DMS53 (cell line): ENCODE results near the gene ING4.
A peak's percentile ranks its signal among the peaks of the same experiment; 100 is the strongest.
"Not testable (repeated sequence)": the region's sequence is repeated elsewhere in the genome, so short reads cannot be mapped to it uniquely, and the experiment has no call there.

ENCODE experiments used
- DNase-seq: peaks from one replicate; lab custom pipeline; 2025; lab: John Stamatoyannopoulos, UW

ING4 gene

GRCh38 chr12:6662906-6663742 is at the start of gene ING4:
Gene ING4, minus strand, starts transcription at chr12:6663119. Its CDS starts 18 bp downstream, at chr12:6663101.
- DNase-seq, result peak; percentile 100

- DNase-seq, result no peak
Observed at GRCh38 chr12:6708960-6709394, 46.1 kb upstream of the ING4 start.

DNA sequence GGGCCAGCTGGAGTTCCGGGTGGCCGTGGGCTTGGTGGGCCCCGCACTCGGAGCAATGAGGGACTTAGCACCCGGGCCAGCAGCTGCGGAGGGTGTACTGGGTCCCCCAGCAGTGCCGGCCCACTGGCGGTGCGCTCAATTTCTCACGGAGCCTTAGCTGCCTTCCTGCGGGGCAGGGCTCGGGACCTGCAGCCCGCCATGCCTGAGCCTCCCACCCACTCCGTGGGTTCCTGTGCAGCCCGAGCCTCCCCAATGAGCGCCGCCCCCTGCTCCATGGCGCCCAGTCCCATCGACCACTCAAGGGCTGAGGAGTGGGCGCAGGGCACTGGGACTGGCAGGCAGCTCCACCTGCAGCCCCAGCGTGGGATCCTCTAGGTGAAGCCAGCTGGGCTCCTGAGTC is 45.4 kb upstream of the ING4 start:
- DNase-seq, result not testable (repeated sequence)

GRCh38 chr12:6703631-6704030 is 40.7 kb upstream of the ING4 start:
- DNase-seq, result peak; percentile 92

DNA sequence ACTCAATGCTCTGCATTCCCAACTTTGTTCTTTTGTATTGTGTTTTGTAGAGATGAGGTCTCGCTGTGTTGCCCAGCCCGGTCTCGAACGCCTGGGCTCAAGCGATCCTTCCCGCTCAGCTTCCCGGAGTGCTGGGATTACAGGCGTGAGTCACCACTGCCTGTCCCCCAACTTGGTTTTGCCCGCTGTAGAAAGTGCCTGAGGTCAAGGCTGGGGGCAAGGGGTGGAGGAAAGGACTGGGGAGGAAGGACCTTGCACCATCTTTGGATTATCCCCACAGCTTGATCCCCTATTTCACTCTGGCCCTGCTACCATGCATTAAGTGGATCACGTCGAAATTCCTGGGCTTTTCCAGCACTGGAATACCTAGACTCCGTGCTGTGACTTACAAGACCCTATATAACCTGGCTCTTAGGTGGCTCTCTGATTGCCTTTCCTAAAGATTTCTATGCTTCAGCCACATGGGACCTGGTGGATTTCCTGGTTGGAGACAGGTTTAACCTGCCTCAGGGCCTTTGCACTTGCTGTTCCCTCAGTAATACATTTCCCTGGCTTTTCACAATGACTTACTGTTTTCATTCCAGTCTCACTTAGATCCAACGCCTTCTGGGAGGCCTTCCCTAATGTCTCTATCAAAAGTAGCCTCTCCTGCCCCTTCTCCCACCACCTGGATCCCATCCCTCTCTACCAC is 38.3 kb upstream of the ING4 start:
- no peak for DNase-seq

DNA sequence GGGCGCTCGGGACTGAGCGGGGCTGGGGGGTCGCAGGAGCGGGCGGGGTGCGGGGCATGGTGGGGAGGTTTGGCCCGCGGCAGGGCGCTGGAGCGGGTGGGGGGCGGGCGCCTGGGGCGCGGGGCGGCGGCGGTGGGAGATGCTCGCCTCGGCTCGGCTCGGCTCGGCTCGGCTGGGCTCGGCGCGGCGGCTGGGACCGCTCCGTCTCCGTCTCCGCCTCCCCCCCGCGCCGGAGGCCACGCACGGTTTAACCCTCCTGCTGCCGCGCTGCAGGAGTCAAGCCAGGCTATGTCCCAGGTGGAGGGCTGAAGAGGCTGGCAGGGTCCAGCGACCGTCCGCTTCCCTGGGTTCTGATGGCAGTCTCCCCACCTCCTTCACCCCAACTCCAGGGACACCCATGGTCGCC is 37.7 kb upstream of the ING4 start, which contains the start of gene PIANP:
PIANP (minus strand) TSS at position 170 of the 406 bp plus-strand sequence. CDS start 2,754 bp downstream, outside the sequence.
- DNase-seq, result peak; percentile 72

DNA sequence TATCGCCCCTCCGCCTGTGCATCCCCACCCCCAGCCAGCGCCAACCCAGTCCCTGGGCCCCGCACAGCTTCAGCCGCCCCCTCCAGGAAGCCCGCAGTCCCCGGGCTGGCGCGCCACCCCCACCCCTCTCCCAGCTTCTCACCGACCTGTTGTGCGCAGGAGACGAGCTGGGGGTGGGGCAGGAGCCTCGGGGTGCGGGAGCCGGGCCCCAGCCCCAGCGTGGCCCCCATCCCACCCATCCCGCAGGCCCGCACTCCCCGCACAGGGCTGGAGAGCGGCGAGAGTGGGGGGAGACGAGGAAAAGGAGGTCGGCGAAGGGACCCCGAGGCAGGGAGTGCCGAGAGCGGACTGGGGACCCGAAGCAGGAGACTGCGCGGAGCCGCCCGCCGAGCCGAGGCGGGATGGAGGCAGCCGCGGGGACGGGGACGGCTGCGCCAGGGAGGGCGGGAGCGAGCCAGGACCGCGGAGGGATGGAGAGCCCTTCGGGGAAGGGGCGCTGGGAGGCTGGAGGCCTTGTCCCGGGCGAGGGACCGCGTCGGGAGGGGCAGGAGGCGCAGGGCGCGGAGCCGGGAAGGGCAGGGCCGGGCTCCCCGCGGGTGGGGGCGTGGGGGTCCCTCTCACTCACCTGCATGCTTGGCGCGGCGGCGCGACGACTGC is 37.2 kb upstream of the ING4 start:
- peak; percentile 50 for DNase-seq

- DNase-seq, result no peak
Observed at GRCh38 chr12:6699259-6699988, 36.5 kb upstream of the ING4 start.

GRCh38 chr12:6698352-6699046 is 35.6 kb upstream of the ING4 start:
- no peak for DNase-seq

DNA sequence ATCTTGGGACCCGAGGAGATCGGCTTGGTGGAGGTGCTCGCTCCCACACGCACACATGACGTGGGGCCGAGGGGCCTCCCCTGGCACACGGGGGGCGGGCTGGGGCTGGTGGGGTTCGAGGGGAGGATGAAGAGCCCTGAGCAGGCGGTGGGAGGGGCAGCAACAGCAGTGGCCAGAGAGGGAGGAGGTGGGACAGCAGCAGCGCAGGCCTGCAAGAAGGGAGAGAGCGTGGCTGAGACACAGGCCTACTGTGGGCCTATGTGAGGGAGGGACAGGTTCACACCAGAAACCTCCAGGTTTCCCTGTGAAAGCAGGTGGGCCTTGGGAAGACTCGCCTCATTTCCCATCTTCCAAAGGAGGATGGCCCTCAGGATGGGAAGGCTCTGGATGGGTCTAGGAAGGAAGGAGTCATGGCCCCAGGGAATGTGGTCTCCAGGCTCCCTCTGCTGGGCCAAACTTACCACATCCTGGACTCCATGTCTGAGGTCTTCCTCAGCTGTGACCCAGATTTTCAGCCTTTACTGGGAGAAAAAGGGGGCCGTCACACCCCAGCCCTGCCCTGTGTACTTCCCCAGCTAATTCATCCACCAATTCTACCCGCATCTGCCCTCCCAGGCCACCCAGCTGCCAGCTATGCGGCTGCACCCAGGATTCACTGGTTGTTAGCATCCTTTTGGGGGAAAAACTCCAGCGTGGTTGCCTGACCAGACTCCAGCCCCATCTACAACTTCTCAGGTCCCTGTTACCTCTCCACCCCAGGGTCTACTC is 34.8 kb upstream of the ING4 start:
- DNase-seq, result peak; percentile 86

- DNase-seq, result peak; percentile 49
Observed at GRCh38 chr12:6696690-6697583, 34.0 kb upstream of the ING4 start.

GRCh38 chr12:6695313-6696045 is 32.6 kb upstream of the ING4 start:
- no peak for DNase-seq

- no peak for DNase-seq
Observed at GRCh38 chr12:6694701-6695100, 31.8 kb upstream of the ING4 start.

DNA sequence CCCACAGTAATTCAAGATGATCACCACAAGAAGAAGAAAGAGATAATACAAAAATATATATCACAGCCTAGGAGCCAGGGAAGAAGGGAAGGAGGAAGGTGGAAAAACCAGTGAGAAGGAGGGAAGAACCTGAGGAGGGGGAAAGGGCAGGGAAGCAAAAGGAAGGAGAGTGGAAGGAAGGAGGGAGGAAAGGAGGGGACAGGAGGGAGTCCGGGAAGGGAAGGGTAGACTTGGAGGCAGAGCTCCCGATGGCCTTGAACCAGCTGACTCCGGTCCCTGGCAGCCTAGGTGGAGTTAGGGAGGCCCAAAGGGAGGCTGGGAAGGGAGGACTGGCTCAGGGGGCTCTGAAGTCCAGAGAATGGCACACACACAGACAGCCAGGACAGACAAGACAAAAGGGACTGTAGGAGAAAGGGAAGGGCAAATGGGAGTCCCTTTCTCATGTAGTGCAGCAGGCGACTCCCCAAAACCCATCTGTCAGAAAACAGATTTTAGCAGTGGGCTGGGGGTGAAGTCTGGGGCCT is 31.0 kb upstream of the ING4 start:
- DNase-seq, result no peak

- DNase-seq, result peak; percentile 40
Observed at GRCh38 chr12:6692888-6693287, 30.0 kb upstream of the ING4 start.

DNA sequence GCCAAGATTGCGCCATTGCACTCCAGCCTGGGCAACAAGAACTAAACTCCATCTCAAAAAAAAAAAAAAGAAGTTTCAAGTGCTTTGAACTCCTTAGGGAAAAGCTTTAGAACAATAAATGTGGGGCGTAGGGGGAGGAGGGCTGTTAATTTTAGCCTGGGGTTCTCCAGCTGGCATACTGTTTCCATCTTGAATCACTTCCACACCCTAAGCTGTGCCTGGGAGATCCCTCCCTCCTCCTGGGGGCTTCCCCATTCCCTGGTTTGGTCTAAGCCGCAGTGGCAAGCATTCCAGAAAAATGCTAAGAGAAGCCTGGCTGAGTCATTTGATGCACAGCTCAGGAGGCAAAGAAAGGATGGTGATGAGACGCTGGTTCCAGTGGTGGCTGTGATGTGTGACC is 28.6 kb upstream of the ING4 start:
- DNase-seq, result no peak

DNA sequence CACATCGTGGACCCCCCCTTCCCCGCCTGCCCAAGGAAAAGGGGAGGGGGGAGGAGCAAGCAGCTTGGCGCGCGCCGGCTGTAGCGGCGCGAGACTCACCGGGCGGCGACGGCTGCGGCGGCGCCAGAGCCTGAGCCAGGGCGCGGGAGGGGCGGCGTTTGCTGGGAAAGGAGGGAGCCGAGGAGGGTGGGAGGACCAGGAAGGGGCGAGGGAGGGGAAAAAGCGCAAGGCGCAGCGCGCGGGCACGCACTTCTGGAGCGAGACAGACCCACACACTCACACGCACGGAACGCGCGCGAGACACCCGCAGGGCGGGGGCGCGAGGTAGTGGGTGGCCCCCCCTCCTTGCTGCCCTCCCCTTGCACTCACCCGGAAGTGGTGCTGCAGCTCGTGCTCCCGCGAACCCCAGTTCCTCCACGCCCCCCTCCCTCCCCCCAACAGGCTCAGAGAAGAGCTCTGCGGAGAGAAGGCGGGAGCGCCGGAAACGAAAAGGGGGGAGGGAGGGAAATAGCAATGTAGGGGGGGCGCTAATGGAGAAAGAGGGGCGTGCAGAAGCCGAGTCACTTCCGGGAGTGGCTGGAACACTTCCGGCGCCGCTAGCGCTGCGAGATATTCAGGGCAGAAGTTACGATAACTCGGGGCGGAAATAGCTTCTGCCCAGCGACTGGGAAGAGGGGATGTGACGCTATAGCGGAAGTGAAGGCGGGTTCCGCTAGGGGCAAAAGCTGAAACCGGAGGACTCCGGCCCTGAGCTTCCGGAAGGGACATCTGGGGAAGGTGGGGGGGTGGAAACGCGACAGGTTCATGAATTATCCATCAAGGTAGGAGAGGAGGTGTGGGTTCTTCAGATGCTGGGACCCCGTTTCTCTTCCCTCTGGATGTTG is 26.3 kb upstream of the ING4 start, which contains the start of gene ZNF384:
ZNF384 (minus strand) TSS at position 377 of the 884 bp plus-strand sequence. CDS start 9,855 bp downstream, outside the sequence.
- DNase-seq, result peak; percentile 100
